A673 (cell line): Measurements from ENCODE around the gene FAM174B. TPM values are rescaled to one million over a fixed set of nuclear protein-coding genes. Genes with fewer than 3 reads are reported as not detected.

Source experiments
- BruUV-seq: library from RNA; stranded (reverse); fragments of 400-500 nt; replicated peaks from 2 replicates; lab custom pipeline; 2021; lab: Mats Ljungman, UMichigan
- CTCF ChIA-PET: fragments of 300-600 bp; sonication (Branson Sonifier 250); formaldehyde crosslinking; loops from one replicate; lab custom pipeline; 2022; ENCODE audit warnings: antibody characterized with exemption; lab: Charles Lee
- POLR2A ChIA-PET: fragments of 300-600 bp; sonication (Branson Sonifier 250); formaldehyde crosslinking; loops from one replicate; lab custom pipeline; 2022; ENCODE audit warnings: antibody characterized with exemption; ENCODE audit not compliant: low non-redundant PET; lab: Charles Lee
- DNase-seq: peaks from one replicate; pipeline ENCODE4 v3.0.0-alpha.2; 2015; ENCODE audit warnings: low spot score
- H3K27ac ChIP-seq: fragments of 200-600 bp; sonication (generic); 2 replicates; pipeline ENCODE4 v1.5.1; 2016; ENCODE audit warnings: mixed run types, low read depth, mild to moderate bottlenecking, mixed read lengths, antibody characterized with exemption, low read length; ENCODE audit not compliant: poor library complexity, severe bottlenecking
- H3K27me3 ChIP-seq: fragments of 200-600 bp; sonication (generic); replicated peaks from 2 replicates; pipeline ENCODE4 v1.6.1; 2017; ENCODE audit warnings: mixed run types, low read depth, mild to moderate bottlenecking, mixed read lengths, antibody characterized with exemption, low read length; ENCODE audit not compliant: insufficient read depth, poor library complexity
- H3K36me3 ChIP-seq: fragments of 200-600 bp; sonication (generic); 2 replicates; pipeline ENCODE4 v1.6.1; 2016; ENCODE audit warnings: mixed run types, mild to moderate bottlenecking, mixed read lengths, antibody characterized with exemption, low read length; ENCODE audit not compliant: insufficient read depth, poor library complexity, severe bottlenecking
- H3K4me1 ChIP-seq: fragments of 200-600 bp; sonication (generic); 2 replicates; pipeline ENCODE4 v1.6.1; 2017; ENCODE audit warnings: mixed run types, mild to moderate bottlenecking, mixed read lengths, antibody characterized with exemption, low read length; ENCODE audit not compliant: insufficient read depth, poor library complexity, severe bottlenecking
- H3K4me3 ChIP-seq: fragments of 200-600 bp; sonication (generic); 2 replicates; pipeline ENCODE4 v1.5.1; 2016; ENCODE audit warnings: low read depth, mixed run types, mild to moderate bottlenecking, mixed read lengths, low read length; ENCODE audit not compliant: poor library complexity, severe bottlenecking
- H3K9me3 ChIP-seq: fragments of 200-600 bp; sonication (generic); 2 replicates; pipeline ENCODE4 v1.6.1; 2016; ENCODE audit warnings: mixed run types, low read depth, mild to moderate bottlenecking, mixed read lengths, antibody characterized with exemption, low read length; ENCODE audit not compliant: poor library complexity, severe bottlenecking
- EZH2 ChIP-seq: fragments of 200-600 bp; sonication (generic); IDR thresholded peaks from 2 replicates; pipeline ENCODE4 v1.6.1; 2017; ENCODE audit warnings: borderline replicate concordance, low read depth, mild to moderate bottlenecking, mixed read lengths, antibody characterized with exemption, low read length; ENCODE audit not compliant: poor library complexity, severe bottlenecking
- intact Hi-C: fragments of 100-400 bp; cut with micrococcal nuclease; formaldehyde crosslinking; loops from one replicate; pipeline ENCODE4 v1.10.0; 2022; ENCODE audit not compliant: unreplicated experiment
- total RNA-seq: library from RNA; stranded (reverse); gene quantifications from 2 replicates; pipeline ENCODE4 v1.2.3, GENCODE V29; 2021
- TF ChIP-seq, protein P1 (sequence below): fragments of 300-800, 200-600 bp; sonication (generic); conservative IDR thresholded peaks from 2 replicates; pipeline ENCODE4 v1.5.1; 2017; ENCODE audit warnings: low read depth, mild to moderate bottlenecking, antibody characterized with exemption, low read length, moderate library complexity, mixed read lengths

The FAM174B gene
- total RNA-seq, 1 experiment from 2014 or later, result 3.7 TPM

DNA sequence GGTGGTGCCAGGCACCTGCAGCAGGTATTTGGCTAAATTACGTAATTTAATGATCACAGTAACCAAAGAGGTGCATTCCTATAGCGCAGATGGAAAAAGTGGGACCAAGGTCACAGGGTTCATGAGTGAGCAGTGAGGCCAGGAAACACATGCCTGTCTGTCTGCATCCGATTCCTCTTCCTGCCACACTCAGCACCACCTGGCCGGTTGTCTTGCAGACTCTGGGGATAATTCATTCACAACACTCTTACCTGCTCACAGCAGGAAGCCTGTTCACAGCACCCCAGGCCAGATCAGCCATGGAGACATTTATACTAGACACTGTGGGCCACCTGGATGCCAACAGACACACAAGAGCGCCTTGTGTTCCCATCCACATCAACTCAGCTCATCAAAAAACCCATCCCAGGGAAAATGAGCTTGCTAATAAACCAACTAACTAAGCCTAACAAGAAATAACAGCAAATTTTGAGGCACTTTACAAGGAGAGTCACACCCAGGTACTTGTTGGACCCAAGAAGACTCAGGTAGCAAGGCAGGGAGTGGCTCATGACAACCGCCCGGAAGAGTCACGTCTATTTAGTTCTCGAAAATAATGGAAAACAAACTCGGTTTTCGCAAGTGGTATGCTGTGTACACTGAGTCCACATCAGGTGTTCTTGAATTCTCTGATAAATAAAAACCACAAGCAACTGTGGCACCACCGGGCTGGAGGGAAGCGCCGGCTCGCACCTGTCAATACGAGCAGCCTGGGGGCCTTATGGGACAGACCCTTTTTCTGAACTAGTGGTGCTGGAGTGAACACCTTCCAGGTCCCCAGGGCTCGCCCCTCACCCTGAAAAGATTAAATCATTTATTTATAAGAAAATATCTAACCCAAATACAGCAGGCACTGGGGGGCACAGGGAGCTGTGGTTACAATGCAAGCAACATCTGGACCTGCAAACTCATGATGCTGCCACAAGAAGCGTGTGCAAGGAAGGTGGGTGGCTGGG, 40.5 kb downstream of the FAM174B start:
- DNase-seq, result no peak
- CTCF ChIA-PET, result no interaction called here
- BruUV-seq, result no TSS peak
- Histone ChIP-seq H3K4me3 (no peak overlapping the region), H3K27me3 (no peaks in the 10 kb centered on the region), H3K36me3 (no peaks in the 10 kb centered on the region), H3K9me3 (no peaks in the 10 kb centered on the region), H3K4me1 (no peaks in the 10 kb centered on the region), H3K27ac (no peak overlapping the region)
- intact Hi-C loops, result no loop called here
- TF ChIP-seq EZH2, result no peak
- TF ChIP-seq, protein P1, sequence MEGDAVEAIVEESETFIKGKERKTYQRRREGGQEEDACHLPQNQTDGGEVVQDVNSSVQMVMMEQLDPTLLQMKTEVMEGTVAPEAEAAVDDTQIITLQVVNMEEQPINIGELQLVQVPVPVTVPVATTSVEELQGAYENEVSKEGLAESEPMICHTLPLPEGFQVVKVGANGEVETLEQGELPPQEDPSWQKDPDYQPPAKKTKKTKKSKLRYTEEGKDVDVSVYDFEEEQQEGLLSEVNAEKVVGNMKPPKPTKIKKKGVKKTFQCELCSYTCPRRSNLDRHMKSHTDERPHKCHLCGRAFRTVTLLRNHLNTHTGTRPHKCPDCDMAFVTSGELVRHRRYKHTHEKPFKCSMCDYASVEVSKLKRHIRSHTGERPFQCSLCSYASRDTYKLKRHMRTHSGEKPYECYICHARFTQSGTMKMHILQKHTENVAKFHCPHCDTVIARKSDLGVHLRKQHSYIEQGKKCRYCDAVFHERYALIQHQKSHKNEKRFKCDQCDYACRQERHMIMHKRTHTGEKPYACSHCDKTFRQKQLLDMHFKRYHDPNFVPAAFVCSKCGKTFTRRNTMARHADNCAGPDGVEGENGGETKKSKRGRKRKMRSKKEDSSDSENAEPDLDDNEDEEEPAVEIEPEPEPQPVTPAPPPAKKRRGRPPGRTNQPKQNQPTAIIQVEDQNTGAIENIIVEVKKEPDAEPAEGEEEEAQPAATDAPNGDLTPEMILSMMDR, result no peak
- POLR2A ChIA-PET, result interaction anchor here (0.6 kb wide), 1 partner anchor 89 kb away, joined by 5 read pairs; no protein-coding TSS in a partner anchor

DNA sequence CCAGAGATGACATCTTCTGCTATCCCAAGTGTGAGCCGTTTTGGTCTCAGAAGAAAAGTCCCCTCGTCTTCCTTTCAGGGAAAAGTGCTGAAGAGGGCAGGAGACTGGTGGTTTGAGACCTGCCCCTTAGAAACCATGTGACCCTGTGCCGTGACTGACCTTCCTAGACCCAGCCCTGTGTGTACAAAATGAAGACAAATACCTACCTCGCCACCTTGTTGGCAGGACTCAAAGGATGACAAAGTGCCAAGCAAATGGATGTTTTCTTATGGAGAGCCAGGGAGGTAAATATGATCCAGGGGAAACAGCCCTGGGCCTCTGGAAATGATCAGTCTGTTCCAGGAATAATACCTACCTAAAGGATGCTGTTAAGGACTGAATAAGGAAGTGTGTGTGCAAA, 41.3 kb downstream of the FAM174B start:
- no TSS peak for BruUV-seq
- Histone ChIP-seq H3K27me3 (no peaks in the 10 kb centered on the region), H3K36me3 (no peaks in the 10 kb centered on the region), H3K27ac (no peak overlapping the region), H3K4me1 (no peaks in the 10 kb centered on the region), H3K9me3 (no peaks in the 10 kb centered on the region), H3K4me3 (no peak overlapping the region)
- DNase-seq, result no peak
- CTCF ChIA-PET, result no interaction called here
- TF ChIP-seq EZH2, result no peak
- TF ChIP-seq, protein P1, result no peak
- intact Hi-C loops, result no loop called here
- POLR2A ChIA-PET, result no interaction called here

DNA sequence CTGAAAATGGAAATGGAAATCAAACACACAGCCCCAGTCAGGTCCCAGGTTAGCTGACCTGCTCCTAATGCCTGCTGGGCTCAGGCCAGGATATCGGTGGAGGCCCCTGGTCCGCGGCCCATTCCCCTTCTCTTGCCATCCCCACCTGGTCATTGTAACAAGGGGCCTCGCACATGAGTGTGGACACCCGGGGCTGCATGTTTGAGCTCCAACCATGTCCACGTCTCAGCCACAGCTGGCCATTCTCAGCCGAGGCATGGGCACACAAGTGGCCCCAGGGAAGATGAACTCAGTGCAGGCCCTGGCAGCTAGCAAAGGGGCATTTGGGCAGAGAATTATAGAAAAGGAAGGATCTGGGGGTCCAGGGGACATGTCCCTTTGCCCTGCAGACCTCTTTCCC, 41.7 kb downstream of the FAM174B start:
- TF ChIP-seq, protein P1, result no peak
- TF ChIP-seq EZH2, result no peak
- DNase-seq, result no peak
- CTCF ChIA-PET, result no interaction called here
- POLR2A ChIA-PET, result no interaction called here
- no peaks in the 10 kb centered on the region for H3K27me3 ChIP-seq
- H3K4me1 ChIP-seq, result no peaks in the 10 kb centered on the region
- no peak overlapping the region for H3K4me3 ChIP-seq
- intact Hi-C loops, result no loop called here
- H3K36me3 ChIP-seq, result no peaks in the 10 kb centered on the region
- no TSS peak for BruUV-seq
- no peak overlapping the region for H3K27ac ChIP-seq
- H3K9me3 ChIP-seq, result no peaks in the 10 kb centered on the region
